ENCODE data around the gene TMEM186.

- TF ChIP-seq CTCF (IDR thresholded peaks at IDR 0.05) (no peak), POLR2A (IDR thresholded peaks at IDR 0.05) (no peak)
These were observed 35.2 kb downstream of the TMEM186 start for GRCh38 chr16:8762254-8762653.

Measured in adrenal gland (tissue), 5 donors.